K562 (cell line): Measurements from ENCODE around the gene OXSM. TPM values are rescaled to one million over a fixed set of nuclear protein-coding genes. Genes with fewer than 3 reads are reported as not detected.

Experiments used
- ATAC-seq: fragments of 200-7000 bp; cut with Tn5 transposase; 3 replicates; pipeline ENCODE4 v1.9.1; 2020; ENCODE audit warnings: moderate library complexity
- BruUV-seq: library from RNA; stranded (reverse); fragments of 400-500 nt; replicated peaks from 2 replicates; lab custom pipeline; 2021; lab: Mats Ljungman, UMichigan
- CTCF ChIA-PET: fragments of 300-600 bp; formaldehyde crosslinking; extraction: SDS; loops from one replicate; lab custom pipeline; 2021; ENCODE audit warnings: low intra/inter-chr PET ratio; lab: Yijun Ruan, JAX
- POLR2A ChIA-PET: fragments of 300-600, 350-650 bp; sonication (Branson Sonifier 250); formaldehyde crosslinking; extraction: SDS; loops from one replicate; lab custom pipeline; 2021; ENCODE audit warnings: antibody characterized with exemption, inconsistent platforms; lab: Yijun Ruan, JAX
- DNase-seq, 4 experiments: peaks; one replicate each; pipeline versions ENCODE4 v3.0.0 to v3.0.0-alpha.2; 2011 to 2018; ENCODE audit warnings: low spot score in 3 of 4, mixed read lengths in 3 of 4; ENCODE audit errors: extremely low read depth in 1 of 4
- FAIRE-seq: peaks from 2 replicates; lab custom pipeline; 2011; peaks lifted over from hg19 to GRCh38; lab: Jason Lieb, UNC
- H2AFZ ChIP-seq: 2 replicates; pipeline ENCODE4 v1.6.0; 2011; ENCODE audit warnings: low read depth, low read length, control low read depth, inconsistent platforms
- H3K27ac ChIP-seq: fragments of 200-600 bp; 3 replicates; pipeline ENCODE4 v1.8.0; 2011; ENCODE audit warnings: low read depth, mild to moderate bottlenecking, control low read depth, inconsistent platforms, low read length, moderate library complexity, mixed read lengths; ENCODE audit errors: extremely low read depth
- H3K27me3 ChIP-seq, 2 experiments: fragments of 300-600 bp in 1 of 2; 2 replicates in 1 of 2; 3 replicates in 1 of 2; pipeline versions ENCODE4 v1.6.0 to v1.8.0; 2011; ENCODE audit warnings: inconsistent platforms in 2 of 2, low read length in 2 of 2, mild to moderate bottlenecking in 1 of 2, mixed read lengths in 1 of 2, moderate library complexity in 1 of 2; ENCODE audit not compliant: control insufficient read depth in 2 of 2, insufficient read depth in 2 of 2
- H3K36me3 ChIP-seq: fragments of 300-600 bp; 3 replicates; pipeline ENCODE4 v1.8.0; 2011; ENCODE audit warnings: mild to moderate bottlenecking, low read length, inconsistent platforms; ENCODE audit not compliant: control insufficient read depth, insufficient read depth
- H3K4me1 ChIP-seq, 2 experiments: fragments of 200-600 bp in 1 of 2; replicated peaks in 1 of 2; 2 replicates in 1 of 2; 3 replicates in 1 of 2; pipeline versions ENCODE4 v1.5.1 to v1.8.0; 2011; ENCODE audit warnings: inconsistent platforms in 2 of 2, low read length in 2 of 2, mild to moderate bottlenecking in 1 of 2, mixed read lengths in 1 of 2, moderate library complexity in 1 of 2; ENCODE audit not compliant: control insufficient read depth in 2 of 2, insufficient read depth in 2 of 2
- H3K4me2 ChIP-seq: 2 replicates; pipeline ENCODE4 v1.6.1; 2011; ENCODE audit warnings: low read length, control low read depth, inconsistent platforms, mixed read lengths; ENCODE audit not compliant: insufficient read depth
- H3K4me3 ChIP-seq: fragments of 200-600 bp; sonication (generic), shearing (Covaris generic); 2 replicates; pipeline ENCODE4 v1.5.1; 2016; ENCODE audit warnings: control low read depth, inconsistent platforms
- H3K79me2 ChIP-seq: fragments of 200-600 bp; 3 replicates; pipeline ENCODE4 v1.8.0; 2011; ENCODE audit warnings: low read length, inconsistent platforms; ENCODE audit not compliant: control insufficient read depth, insufficient read depth
- H3K9ac ChIP-seq, 2 experiments: 2 replicates each; pipeline versions ENCODE4 v1.6.0 to v1.6.1; 2011; ENCODE audit warnings: low read depth in 2 of 2, low read length in 2 of 2, control low read depth in 1 of 2, inconsistent platforms in 1 of 2, mild to moderate bottlenecking in 1 of 2, mixed read lengths in 1 of 2; ENCODE audit not compliant: insufficient read depth in 1 of 2
- H3K9me1 ChIP-seq: one replicate; pipeline ENCODE4 v1.6.0; 2011; ENCODE audit warnings: inconsistent platforms, mild to moderate bottlenecking, low read length, moderate library complexity; ENCODE audit not compliant: control insufficient read depth, insufficient read depth
- H3K9me3 ChIP-seq: replicated peaks from 2 replicates; pipeline ENCODE4 v1.5.1; 2011; ENCODE audit warnings: low read depth, low read length, inconsistent platforms; ENCODE audit not compliant: control insufficient read depth, insufficient read depth
- H4K20me1 ChIP-seq: replicated peaks from 2 replicates; pipeline ENCODE4 v1.6.1; 2011; ENCODE audit warnings: low read length, inconsistent platforms, mixed read lengths; ENCODE audit not compliant: control insufficient read depth, insufficient read depth
- ATF6 ChIP-seq: sonication (generic); formaldehyde crosslinking; IDR thresholded peaks from 2 replicates; pipeline ENCODE4 v1.4.0; 2020; ENCODE audit warnings: mild to moderate bottlenecking, missing genetic modification reagents
- CREM ChIP-seq: IDR thresholded peaks from 2 replicates; pipeline ENCODE4 v1.6.1; 2014; ENCODE audit warnings: antibody characterized with exemption, low read depth
- CTCF ChIP-seq, 3 experiments: IDR thresholded peaks in 2 of 3; conservative IDR thresholded peaks in 1 of 3; 2 replicates each; pipeline ENCODE4 v1.5.1; 2011 to 2012; ENCODE audit warnings: low read length in 3 of 3, mild to moderate bottlenecking in 3 of 3, control low read depth in 2 of 3, improper control_type of control experiment in 1 of 3, inconsistent platforms in 1 of 3, low read depth in 1 of 3, mixed read lengths in 1 of 3, moderate library complexity in 1 of 3; ENCODE audit not compliant: insufficient read depth in 2 of 3
- ETV1 ChIP-seq: fragments of 450-650 bp; conservative IDR thresholded peaks from 2 replicates; pipeline ENCODE4 v1.6.1; 2016; ENCODE audit warnings: missing genetic modification characterization, control low read depth, low read depth, missing compliant biosample characterization
- GTF2A2 ChIP-seq: IDR thresholded peaks from 2 replicates; pipeline ENCODE4 v1.6.1; 2016; ENCODE audit warnings: mild to moderate bottlenecking, missing genetic modification characterization, missing compliant biosample characterization
- ILK ChIP-seq: fragments of 450-650 bp; IDR thresholded peaks from 2 replicates; pipeline ENCODE4 v1.6.1; 2016; ENCODE audit warnings: missing genetic modification characterization, low read depth, mild to moderate bottlenecking, missing compliant biosample characterization, moderate library complexity, borderline replicate concordance
- MAFG ChIP-seq: fragments of 450-650 bp; conservative IDR thresholded peaks from 2 replicates; pipeline ENCODE4 v1.6.1; 2016; ENCODE audit warnings: missing genetic modification characterization, missing compliant biosample characterization
- MCM3 ChIP-seq: fragments of 450-650 bp; IDR thresholded peaks from 2 replicates; pipeline ENCODE4 v1.6.1; 2016
- MTA1 ChIP-seq: fragments of 450-650 bp; IDR thresholded peaks from 2 replicates; pipeline ENCODE4 v1.6.1; 2017; ENCODE audit warnings: borderline replicate concordance
- NFRKB ChIP-seq: fragments of 450-650 bp; IDR thresholded peaks from 2 replicates; pipeline ENCODE4 v1.6.1; 2016; ENCODE audit warnings: low read depth
- ZBTB34 ChIP-seq: fragments of 250-450 bp; sonication (Bioruptor Pico); IDR thresholded peaks from 2 replicates; pipeline ENCODE4 v1.8.0; 2021; ENCODE audit warnings: mild to moderate bottlenecking, moderate library complexity
- ZKSCAN1 ChIP-seq: fragments of 150-350 bp; IDR thresholded peaks from 2 replicates; pipeline ENCODE4 v1.6.1; 2016; ENCODE audit warnings: low read depth, low read length
- ZNF23 ChIP-seq: fragments of 250-450 bp; sonication (Bioruptor Pico); IDR thresholded peaks from 2 replicates; pipeline ENCODE4 v1.4.0; 2020; ENCODE audit warnings: mild to moderate bottlenecking
- ZNF668 ChIP-seq: fragments of 250-450 bp; sonication (Bioruptor Pico); IDR thresholded peaks from 2 replicates; pipeline ENCODE4 v1.8.0; 2022; ENCODE audit warnings: mild to moderate bottlenecking, inconsistent platforms
- ZNF77 ChIP-seq: fragments of 250-450 bp; sonication (Bioruptor Pico); IDR thresholded peaks from 2 replicates; pipeline ENCODE4 v1.5.0; 2020
- ZSCAN32 ChIP-seq: fragments of 450-650 bp; formaldehyde crosslinking; IDR thresholded peaks from 2 replicates; pipeline ENCODE4 v1.4.0; 2020; ENCODE audit warnings: mild to moderate bottlenecking, moderate library complexity
- WGBS: fragments of 100-300 bp; shearing (Covaris generic); methylation state at CpG from one replicate; pipeline ENCODE4 v1.1.6; 2016; ENCODE audit warnings: low coverage, mixed read lengths; ENCODE audit not compliant: insufficient coverage; ENCODE audit errors: missing lambda C conversion rate; 5-methylcytosine and 5-hydroxymethylcytosine counted together
- in situ Hi-C: fragments of 300-500 bp; cut with MboI; formaldehyde crosslinking; loops from 4 replicates; pipeline ENCODE4 v1.15.0; 2018; ENCODE audit warnings: inconsistent platforms, mixed read lengths
- intact Hi-C: fragments of 100-400 bp; cut with micrococcal nuclease; formaldehyde crosslinking; loops from 2 replicates; pipeline ENCODE4 v1.14.2; 2022
- polyA plus RNA-seq, 8 experiments: library from polyadenylated mRNA; depleted of rRNA in 4 of 8; stranded (reverse) in 5 of 8; unstranded in 3 of 8; fragments of >200 nt; fragmentation: Nextera tagmentation in 2 of 8; fragmentation: Illumina TruSeq in 1 of 8; extraction: Ambion mirVana in 2 of 8; extraction: Trizol in 1 of 8; gene quantifications; 2 replicates each; pipeline versions ENCODE4 v1.2.1 to v1.2.3, GENCODE V29; 2011 to 2014; ENCODE audit warnings: inconsistent platforms in 1 of 8, missing spikeins in 1 of 8
- total RNA-seq, 7 experiments: library from RNA; depleted of rRNA in 6 of 7; stranded (reverse); fragments of >200 nt in 6 of 7; fragmentation: Illumina TruSeq in 2 of 7; extraction: Trizol in 2 of 7; gene quantifications; 2 replicates each; pipeline versions ENCODE4 v1.2.1 to v1.2.3, GENCODE V29; 2011 to 2021; ENCODE audit warnings: low replicate concordance in 1 of 7
- TF ChIP-seq, protein P1 (sequence below): IDR thresholded peaks from 2 replicates; pipeline ENCODE4 v1.6.1; 2012; ENCODE audit warnings: low read depth, low read length, improper control_type of control experiment, borderline replicate concordance

OXSM gene
- total and polyA plus RNA-seq, 9 of the 15 experiments (the other 6 are each of a cell fraction or from before 2014, with no cell fraction given) = 24.0 to 107 (median 34.0) TPM

GRCh38 chr3:25840099-25840498, 50.2 kb downstream of the OXSM start (continued):
- TF ChIP-seq ZSCAN32 (CRISPR knock-in tag) = no peak
- TF ChIP-seq, protein P1, sequence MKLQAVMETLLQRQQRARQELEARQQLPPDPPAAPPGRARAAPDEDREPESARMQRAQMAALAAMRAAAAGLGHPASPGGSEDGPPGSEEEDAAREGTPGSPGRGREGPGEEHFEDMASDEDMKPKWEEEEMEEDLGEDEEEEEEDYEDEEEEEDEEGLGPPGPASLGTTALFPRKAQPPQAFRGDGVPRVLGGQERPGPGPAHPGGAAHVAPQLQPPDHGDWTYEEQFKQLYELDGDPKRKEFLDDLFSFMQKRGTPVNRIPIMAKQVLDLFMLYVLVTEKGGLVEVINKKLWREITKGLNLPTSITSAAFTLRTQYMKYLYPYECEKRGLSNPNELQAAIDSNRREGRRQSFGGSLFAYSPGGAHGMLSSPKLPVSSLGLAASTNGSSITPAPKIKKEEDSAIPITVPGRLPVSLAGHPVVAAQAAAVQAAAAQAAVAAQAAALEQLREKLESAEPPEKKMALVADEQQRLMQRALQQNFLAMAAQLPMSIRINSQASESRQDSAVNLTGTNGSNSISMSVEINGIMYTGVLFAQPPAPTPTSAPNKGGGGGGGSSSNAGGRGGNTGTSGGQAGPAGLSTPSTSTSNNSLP = no peak
- no peak for TF ChIP-seq MTA1
- TF ChIP-seq CREM = no peak
- no peak for TF ChIP-seq NFRKB
- no peak for TF ChIP-seq GTF2A2 (tag)
- 0 out of 2 replicates have a peak, but pooled peaks have one; percentile 6 for TF ChIP-seq MAFG (tag)
- TF ChIP-seq ILK (tag) = no peak
- TF ChIP-seq ETV1 = no peak
- no peak for TF ChIP-seq MCM3
- no peak for TF ChIP-seq ZKSCAN1
- TF ChIP-seq, all 486 proteins: peak for 4

GRCh38 chr3:25843332-25843731, 53.4 kb downstream of the OXSM start:
- no TSS peak for BruUV-seq
- Histone ChIP-seq H3K4me1 (no peaks in the 10 kb centered on the region), H2AFZ (no peak overlapping the region), H4K20me1 (no peaks in the 10 kb centered on the region), H3K79me2 (no peaks in the 10 kb centered on the region), H3K9me3 (no peaks in the 10 kb centered on the region), H3K4me3 (no peak overlapping the region), H3K36me3 (no peaks in the 10 kb centered on the region), H3K4me2 (no peak overlapping the region), H3K9ac (no peak overlapping the region), H3K9me1 (no peaks in the 10 kb centered on the region), H3K27me3 (no peaks in the 10 kb centered on the region), H3K27ac (no peak overlapping the region)
- FAIRE-seq (no peak), ATAC-seq (no peak), DNase-seq (no peak)
- 4% methylated on average over 3 of the region's 3 CpGs for WGBS
- intact Hi-C loops (loop anchor here (5.0 kb wide), 1 partner anchor 869 kb away; no protein-coding TSS in a partner anchor), in situ Hi-C loops (no loop called here)
- POLR2A ChIA-PET = no interaction called here
- CTCF ChIA-PET = no interaction called here
- TF ChIP-seq CTCF (IDR thresholded peaks at IDR 0.05 in 2 of 3, conservative IDR thresholded peaks at IDR 0.05 in 1 of 3; ENCODE audit: insufficient read depth in 2 of 3, low read depth in 1 of 3, low read length in 3 of 3) (peak in 1 of 3 experiments; percentile 45; a peak in 2 of 6 replicates), ATF6 (no peak), ZNF668 (CRISPR knock-in tag) (no peak), ZNF77 (CRISPR knock-in tag) (no peak), ZNF23 (CRISPR knock-in tag) (no peak), ZBTB34 (CRISPR knock-in tag) (no peak)
